Astrocyte (in vitro differentiated cells and primary cell): ENCODE results near the gene AP3B1.

ENCODE experiments used
- EZH2 ChIP-seq: IDR thresholded peaks from 2 replicates; pipeline ENCODE4 v1.6.1; 2012; ENCODE audit warnings: mild to moderate bottlenecking, low read length, inconsistent platforms; ENCODE audit not compliant: insufficient read depth
- TF ChIP-seq, protein P1 (sequence below): IDR thresholded peaks from 2 replicates; pipeline ENCODE4 v1.5.1; 2011; ENCODE audit warnings: low read depth, mild to moderate bottlenecking, inconsistent platforms, low read length, moderate library complexity; ENCODE audit not compliant: insufficient read depth

DNA sequence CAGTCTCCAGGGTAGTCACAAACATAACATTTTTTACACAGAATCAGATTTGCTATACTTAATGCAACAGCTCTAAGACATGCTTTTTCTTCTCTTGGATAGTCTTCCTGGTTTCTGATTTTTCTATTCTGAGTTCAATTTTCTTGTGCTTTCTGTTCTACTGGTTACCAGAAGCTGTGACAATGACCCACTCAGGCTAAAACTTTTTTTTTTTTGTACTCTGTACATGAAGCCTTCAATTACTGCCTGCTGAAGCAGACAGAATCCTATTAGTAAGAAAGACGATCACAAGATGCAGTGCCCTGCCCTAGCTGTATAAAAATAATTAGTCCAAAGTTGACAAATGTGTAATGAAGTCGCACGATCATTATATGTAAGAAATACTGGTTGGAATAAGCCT is 287.3 kb downstream of the AP3B1 start:
- TF ChIP-seq, protein P1, sequence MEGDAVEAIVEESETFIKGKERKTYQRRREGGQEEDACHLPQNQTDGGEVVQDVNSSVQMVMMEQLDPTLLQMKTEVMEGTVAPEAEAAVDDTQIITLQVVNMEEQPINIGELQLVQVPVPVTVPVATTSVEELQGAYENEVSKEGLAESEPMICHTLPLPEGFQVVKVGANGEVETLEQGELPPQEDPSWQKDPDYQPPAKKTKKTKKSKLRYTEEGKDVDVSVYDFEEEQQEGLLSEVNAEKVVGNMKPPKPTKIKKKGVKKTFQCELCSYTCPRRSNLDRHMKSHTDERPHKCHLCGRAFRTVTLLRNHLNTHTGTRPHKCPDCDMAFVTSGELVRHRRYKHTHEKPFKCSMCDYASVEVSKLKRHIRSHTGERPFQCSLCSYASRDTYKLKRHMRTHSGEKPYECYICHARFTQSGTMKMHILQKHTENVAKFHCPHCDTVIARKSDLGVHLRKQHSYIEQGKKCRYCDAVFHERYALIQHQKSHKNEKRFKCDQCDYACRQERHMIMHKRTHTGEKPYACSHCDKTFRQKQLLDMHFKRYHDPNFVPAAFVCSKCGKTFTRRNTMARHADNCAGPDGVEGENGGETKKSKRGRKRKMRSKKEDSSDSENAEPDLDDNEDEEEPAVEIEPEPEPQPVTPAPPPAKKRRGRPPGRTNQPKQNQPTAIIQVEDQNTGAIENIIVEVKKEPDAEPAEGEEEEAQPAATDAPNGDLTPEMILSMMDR: no peak
- TF ChIP-seq EZH2: no peak
